ENCODE results near the gene ILK. TPM values are rescaled to one million over a fixed set of nuclear protein-coding genes. Genes with fewer than 3 reads are reported as not detected.

Gene ILK
- total RNA-seq, 1 donor from 2014 or later = 167 TPM

DNA sequence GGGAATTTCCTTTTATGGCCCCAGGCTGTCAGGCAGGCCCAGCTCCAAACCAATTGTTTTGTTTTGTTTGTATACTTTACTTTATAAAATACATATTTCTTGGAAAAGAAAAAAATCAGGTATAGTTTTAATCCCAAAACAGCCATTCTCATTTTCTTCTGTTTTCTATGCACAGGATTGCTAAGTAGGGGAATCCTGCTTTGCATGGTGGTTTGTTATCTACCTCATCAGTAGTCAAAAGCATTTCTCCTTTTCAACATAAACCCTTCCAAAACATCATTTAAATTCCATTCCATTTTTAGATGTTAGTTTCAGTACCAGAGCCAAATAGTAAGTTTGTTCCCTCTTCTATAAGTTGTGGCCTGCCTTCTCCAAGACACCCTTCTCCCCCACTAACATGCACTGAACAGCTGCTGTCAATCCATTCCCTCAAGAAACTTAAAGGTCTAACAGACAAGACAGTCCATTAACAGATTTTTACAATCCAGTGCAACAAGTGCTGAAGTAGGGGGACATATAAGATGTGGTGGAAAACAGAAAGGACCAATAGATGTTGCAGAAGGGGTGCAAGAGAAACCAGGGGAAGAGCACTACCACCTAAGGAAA lies 3.7 kb downstream of the ILK start:
- no peak for DNase-seq

DNA sequence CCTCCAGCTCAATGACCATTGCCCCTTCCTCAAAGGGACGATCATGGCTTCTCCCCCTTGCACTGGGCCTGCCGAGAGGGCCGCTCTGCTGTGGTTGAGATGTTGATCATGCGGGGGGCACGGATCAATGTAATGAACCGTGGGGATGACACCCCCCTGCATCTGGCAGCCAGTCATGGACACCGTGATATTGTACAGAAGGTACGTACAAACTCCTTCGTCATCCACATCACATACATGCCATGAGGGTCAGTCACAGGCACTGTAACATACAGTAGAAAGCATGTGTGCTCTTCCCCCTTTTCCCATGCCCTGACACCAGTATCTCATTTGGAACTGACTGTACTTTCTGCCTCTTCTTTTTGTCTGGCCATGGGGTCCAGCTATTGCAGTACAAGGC lies 4.4 kb downstream of the ILK start:
- no peak for DNase-seq

DNA sequence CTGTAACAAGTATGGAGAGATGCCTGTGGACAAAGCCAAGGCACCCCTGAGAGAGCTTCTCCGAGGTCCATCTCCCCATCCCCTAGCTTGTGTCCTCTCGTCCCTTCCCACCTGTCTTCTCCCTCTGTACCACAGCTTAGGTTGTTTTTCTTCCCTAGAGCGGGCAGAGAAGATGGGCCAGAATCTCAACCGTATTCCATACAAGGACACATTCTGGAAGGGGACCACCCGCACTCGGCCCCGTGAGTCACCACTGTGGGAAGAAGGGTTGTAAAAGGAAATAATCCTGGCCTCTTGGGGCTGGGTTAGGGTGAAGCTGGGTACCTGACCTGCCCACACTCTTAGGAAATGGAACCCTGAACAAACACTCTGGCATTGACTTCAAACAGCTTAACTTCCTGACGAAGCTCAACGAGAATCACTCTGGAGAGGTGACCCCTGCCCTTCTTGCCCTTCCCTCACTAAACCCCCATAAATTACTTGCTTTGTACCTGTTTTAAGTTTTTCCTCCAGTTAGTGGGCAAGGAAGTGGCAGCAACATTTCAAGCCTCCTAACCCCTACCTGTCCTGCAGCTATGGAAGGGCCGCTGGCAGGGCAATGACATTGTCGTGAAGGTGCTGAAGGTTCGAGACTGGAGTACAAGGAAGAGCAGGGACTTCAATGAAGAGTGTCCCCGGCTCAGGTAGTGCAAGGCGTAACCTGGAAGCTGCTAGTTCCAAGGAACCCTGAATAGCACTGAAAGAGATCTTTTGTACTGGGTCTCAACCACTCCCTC lies 5.3 kb downstream of the ILK start:
- DNase-seq = no peak

DNA sequence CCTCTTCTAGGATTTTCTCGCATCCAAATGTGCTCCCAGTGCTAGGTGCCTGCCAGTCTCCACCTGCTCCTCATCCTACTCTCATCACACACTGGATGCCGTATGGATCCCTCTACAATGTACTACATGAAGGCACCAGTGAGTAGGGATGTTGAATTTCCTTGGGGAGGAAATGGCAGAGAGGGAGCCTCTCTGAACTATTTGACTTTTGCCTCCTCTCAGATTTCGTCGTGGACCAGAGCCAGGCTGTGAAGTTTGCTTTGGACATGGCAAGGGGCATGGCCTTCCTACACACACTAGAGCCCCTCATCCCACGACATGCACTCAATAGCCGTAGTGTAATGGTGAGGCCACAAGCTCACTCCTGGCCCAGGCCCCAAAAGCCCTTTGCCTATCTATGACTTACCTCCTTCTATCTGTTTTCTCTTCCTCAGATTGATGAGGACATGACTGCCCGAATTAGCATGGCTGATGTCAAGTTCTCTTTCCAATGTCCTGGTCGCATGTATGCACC lies 6.0 kb downstream of the ILK start:
- no peak for DNase-seq

DNA sequence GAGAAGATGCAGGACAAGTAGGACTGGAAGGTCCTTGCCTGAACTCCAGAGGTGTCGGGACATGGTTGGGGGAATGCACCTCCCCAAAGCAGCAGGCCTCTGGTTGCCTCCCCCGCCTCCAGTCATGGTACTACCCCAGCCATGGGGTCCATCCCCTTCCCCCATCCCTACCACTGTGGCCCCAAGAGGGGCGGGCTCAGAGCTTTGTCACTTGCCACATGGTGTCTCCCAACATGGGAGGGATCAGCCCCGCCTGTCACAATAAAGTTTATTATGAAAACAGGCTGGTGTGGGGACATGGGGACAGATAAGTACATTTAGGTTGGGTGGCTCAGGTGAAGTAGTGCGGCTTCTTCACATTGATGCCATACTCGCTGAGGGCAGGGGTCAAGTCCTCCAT lies 7.0 kb downstream of the ILK start:
- DNase-seq = no peak

DNA sequence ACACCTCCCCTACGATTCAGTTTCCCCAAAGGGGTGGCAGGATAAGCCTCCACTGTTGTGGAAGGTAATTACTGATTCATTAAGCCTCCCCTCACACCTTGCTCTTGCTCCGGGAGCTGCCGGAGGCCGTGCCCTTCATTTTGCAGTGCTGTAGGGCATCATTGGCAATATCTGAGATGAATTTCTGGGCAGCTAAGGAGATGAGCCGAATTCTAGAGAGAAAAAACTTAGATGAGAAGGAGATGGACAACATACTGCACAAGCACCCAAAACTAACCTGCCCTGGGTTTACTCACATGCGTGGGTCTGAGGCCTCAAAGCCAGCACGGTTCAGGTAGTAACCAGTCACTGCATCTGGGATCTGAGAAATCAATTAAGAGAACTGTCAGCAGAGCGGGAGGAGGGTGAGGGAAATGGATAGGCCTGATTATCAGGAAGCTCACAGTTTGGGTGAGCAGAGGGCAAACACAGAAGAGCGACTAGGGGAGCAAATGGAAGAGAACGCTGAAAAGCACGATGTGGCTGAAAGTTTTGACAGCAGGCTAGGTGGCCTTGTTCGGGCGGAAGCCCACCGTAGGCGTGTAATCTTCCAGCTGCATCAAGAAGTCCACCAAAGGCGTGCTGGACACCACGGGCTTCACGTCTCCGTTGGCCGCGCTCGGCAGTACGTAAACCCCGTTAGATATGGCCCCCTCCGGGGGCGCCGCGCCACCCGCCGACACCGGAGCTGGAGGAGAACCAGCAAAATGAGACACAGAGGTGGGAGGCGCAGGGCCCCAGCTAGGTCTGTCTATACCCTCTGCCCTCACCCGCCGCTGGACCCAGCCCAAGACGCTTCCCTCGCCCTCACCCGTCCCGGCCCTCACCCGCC lies 7.8 kb downstream of the ILK start:
- DNase-seq = peak; percentile 47

DNA sequence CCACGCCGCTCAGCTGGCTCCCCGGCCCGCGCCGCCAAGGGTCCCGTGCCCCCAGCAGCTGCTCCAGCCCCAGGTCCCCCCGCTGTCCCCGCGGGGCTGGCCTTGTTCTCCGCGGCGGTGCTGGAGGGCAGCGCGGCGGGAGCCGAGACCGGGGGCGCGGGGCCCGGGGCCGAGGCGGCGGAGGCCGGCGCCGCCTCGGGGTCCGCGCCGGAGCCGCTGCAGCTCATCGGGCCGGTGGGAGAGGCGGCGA lies 8.3 kb downstream of the ILK start:
- no peak for DNase-seq

- peak; percentile 98 for DNase-seq
Observed at GRCh38 chr11:6612213-6613041, 8.9 kb downstream of the ILK start, which contains the start of gene TAF10. Gene TAF10 (minus strand): TSS chr11:6612216. CDS start chr11:6612189, 27 bp downstream.

GRCh38 chr11:6613496-6613895 lies 9.9 kb downstream of the ILK start:
- no peak for DNase-seq

- no peak for DNase-seq
Observed at GRCh38 chr11:6614446-6614845, 10.9 kb downstream of the ILK start.

DNA sequence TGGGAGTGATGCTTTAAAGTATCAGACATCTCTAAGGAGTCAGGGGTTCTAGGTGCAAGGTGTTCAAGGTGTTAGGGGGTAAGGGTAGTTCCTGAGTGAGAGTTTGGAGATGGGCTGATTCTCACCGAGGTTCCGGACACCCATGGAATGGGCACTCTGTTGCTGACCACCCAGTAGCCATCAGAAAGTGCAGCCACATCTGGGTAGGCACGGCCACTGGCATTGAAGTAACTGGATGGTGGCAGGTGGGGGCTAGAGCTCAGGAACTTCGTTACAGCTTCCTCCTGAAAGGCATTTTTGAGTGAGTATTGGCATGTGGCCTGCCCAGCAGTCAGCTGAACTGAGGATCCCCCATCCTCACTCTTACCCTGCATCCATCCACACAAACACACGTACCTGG lies 11.5 kb downstream of the ILK start:
- no peak for DNase-seq

- DNase-seq = no peak
Observed at GRCh38 chr11:6615882-6616585, 12.5 kb downstream of the ILK start.

GRCh38 chr11:6616596-6617250 lies 13.1 kb downstream of the ILK start:
- no peak for DNase-seq

DNA sequence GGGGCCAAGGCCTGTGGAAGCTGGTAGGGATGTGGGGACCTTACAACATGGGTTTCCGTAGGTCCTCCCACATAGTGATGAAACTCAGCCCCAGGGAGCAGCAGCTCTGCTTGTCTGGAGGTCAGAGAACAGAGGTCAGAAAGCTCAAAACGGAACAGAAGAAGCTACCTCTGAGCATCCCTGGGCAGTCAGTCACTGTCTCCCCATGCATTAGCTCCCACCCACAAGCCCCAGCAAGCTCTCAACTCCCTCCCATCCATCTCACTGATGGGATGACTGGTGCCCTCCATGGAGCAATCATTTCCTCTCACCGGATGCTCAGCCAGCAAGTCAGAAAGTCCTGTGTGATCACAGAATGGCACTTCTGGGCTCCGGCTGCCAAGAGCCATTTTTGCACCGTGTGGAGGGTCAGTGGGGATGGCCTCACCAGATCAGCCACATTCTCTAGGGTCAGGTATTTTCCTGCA lies 13.8 kb downstream of the ILK start:
- no peak for DNase-seq

- peak; percentile 52 for DNase-seq
Observed at GRCh38 chr11:6618117-6619003, 14.8 kb downstream of the ILK start.

- DNase-seq = peak; percentile 98
Observed at GRCh38 chr11:6619004-6619745, 15.6 kb downstream of the ILK start, which contains the start of gene TPP1. Gene TPP1 (minus strand): TSS chr11:6619422. CDS start chr11:6619400, 22 bp downstream.

DNA sequence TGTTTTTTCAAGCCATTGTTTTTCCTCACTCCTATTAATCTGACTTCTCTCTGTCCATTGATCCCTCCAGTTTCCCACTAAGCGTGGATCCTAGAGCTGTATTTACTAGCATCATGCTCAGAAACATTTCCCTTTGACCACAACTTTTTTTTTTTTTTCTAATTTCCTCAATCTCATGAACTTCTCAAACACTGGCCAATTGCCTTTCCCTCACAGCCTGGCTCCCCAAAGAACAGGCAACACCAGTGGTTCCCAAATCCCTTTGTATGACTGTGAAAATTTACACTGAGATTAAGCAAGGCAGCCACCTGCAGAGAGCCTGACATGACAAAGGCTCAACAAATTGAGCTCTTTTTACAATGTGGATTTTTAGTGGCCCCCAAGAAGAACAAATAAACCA lies 17.1 kb downstream of the ILK start:
- DNase-seq = no peak

GRCh38 chr11:6621711-6622211 lies 18.2 kb downstream of the ILK start:
- no peak for DNase-seq
